Nasal cavity respiratory epithelium epithelial cell of viscerocranial mucosa (primary cell): ENCODE results near the gene AQP12B. TPM values are rescaled to one million over a fixed set of nuclear protein-coding genes. Genes with fewer than 3 reads are reported as not detected.

Source experiments
- total RNA-seq: library from RNA; depleted of rRNA; stranded (reverse); fragments of >200 nt; gene quantifications from 2 replicates; pipeline ENCODE4 v1.2.3, GENCODE V29; 2014

Gene AQP12B
- not detected in 2 replicates for total RNA-seq

GRCh38 chr2:240682431-240683224, at the start of gene AQP12B:
Gene AQP12B, minus strand, starts transcription at chr2:240682885. Its CDS starts 48 bp downstream, at chr2:240682837.

GRCh38 chr2:240691631-240692420, 9.1 kb upstream of the AQP12B start, which contains the start of gene AQP12A:
Gene AQP12A, plus strand, starts transcription at chr2:240691866. Its CDS starts 48 bp downstream, at chr2:240691914.

Other genes starting within 250 kb of the AQP12B start
- gene GPC1, start 247.2 kb downstream of the AQP12B start, total RNA-seq: 74.5 and 314 TPM in 2 replicates
- 9.9 and 11.8 TPM in 2 replicates for gene ANKMY1, start 124.9 kb downstream of the AQP12B start, total RNA-seq
- 2.4 and 2.6 TPM in 2 replicates for gene DUSP28, start 122.5 kb downstream of the AQP12B start, total RNA-seq
- gene RNPEPL1, start 114.4 kb downstream of the AQP12B start, total RNA-seq: 13.0 and 49.7 TPM in 2 replicates
- 13.7 and 20.3 TPM in 2 replicates for gene CAPN10, start 96.2 kb downstream of the AQP12B start, total RNA-seq
- gene GPR35, start 57.4 kb downstream of the AQP12B start, total RNA-seq: 0.34 and 0.85 TPM in 2 replicates
- gene AQP12A, start 9.0 kb upstream of the AQP12B start, total RNA-seq: not detected in 2 replicates
- gene KIF1A, start 137.3 kb upstream of the AQP12B start, total RNA-seq: 0.07 TPM in 1 of 2 replicates, not detected in the other
- gene AGXT, start 185.9 kb upstream of the AQP12B start, total RNA-seq: not detected in 2 replicates
- 1.4 and 5.9 TPM in 2 replicates for gene MAB21L4, start 213.3 kb upstream of the AQP12B start, total RNA-seq
- gene CROCC2, start 223.5 kb upstream of the AQP12B start, total RNA-seq: not detected in 2 replicates